HS-5 (cell line): ENCODE results near the gene GPX2.
"Not testable (repeated sequence)": the region's sequence is repeated elsewhere in the genome, so short reads cannot be mapped to it uniquely, and the experiment has no call there.

Source experiments
- DNase-seq: peaks from one replicate; pipeline ENCODE4 v3.0.0-alpha.2; 2012; ENCODE audit warnings: low read depth

GPX2 gene

GRCh38 chr14:64913477-64913876 lies 29.1 kb downstream of the GPX2 start:
- DNase-seq: not testable (repeated sequence)

- no peak for DNase-seq
Observed at GRCh38 chr14:64912261-64912660, 30.3 kb downstream of the GPX2 start.

GRCh38 chr14:64910847-64911495 lies 31.6 kb downstream of the GPX2 start:
- peak; percentile 6 for DNase-seq

GRCh38 chr14:64906022-64906421 lies 36.5 kb downstream of the GPX2 start:
- DNase-seq: no peak

- no peak for DNase-seq
Observed at GRCh38 chr14:64899958-64900357, 42.6 kb downstream of the GPX2 start.

- peak; percentile 16 for DNase-seq
Observed at GRCh38 chr14:64891839-64892375, 50.6 kb downstream of the GPX2 start.

GRCh38 chr14:64891173-64891838 lies 51.2 kb downstream of the GPX2 start:
- DNase-seq: no peak

- no peak for DNase-seq
Observed at GRCh38 chr14:64889352-64889751, 53.2 kb downstream of the GPX2 start.
